Measurements from ENCODE around the gene NMT1. TPM values are rescaled to one million over a fixed set of nuclear protein-coding genes. Genes with fewer than 3 reads are reported as not detected.
A peak's percentile ranks its signal among the peaks of the same experiment; 100 is the strongest.

NMT1 gene
- total and polyA plus RNA-seq, 2 experiments from 2014 or later, result 95.6 to 298 TPM

DNA sequence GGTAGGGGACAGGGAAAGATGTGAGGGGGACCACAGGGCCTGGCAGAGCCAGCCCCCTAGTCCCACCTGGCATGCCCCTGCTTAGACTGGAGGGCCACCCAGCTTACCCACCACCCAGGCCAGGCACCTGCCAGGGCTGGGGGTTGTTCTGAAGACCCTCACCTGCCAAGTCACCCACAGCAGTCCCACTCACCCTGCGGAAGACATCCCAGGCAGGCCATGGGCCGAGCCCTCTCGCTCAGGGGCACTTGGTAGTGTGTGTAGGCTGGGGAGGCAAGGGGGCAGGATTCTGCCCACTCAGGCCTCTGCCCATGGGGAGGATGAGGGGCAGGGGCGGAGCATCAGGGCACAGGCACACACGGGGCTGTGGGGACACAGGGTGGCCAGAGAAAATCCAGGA, 67.2 kb downstream of the NMT1 start:
- no peaks in the 10 kb centered on the region for H3K27me3 ChIP-seq (ENCODE audit: insufficient read depth)
- ATAC-seq, result no peak
- peak overlapping the region; percentile 83; the same call in 1 of the 2 replicates for H3K27ac Mint-ChIP-seq

More for the DNA sequence above, 67.2 kb downstream of the NMT1 start:
- Histone ChIP-seq H3K27ac (ENCODE audit: low read depth) (0 out of 2 replicates have a peak overlapping the region, but pooled peaks have one; percentile 14), H3K9me2 (ENCODE audit: insufficient read depth) (no peaks in the 10 kb centered on the region), H3F3A (replicated peaks; ENCODE audit: low read depth) (peaks cover 4% of the 10 kb centered on the region; the same call in 1 of the 2 replicates), H3K4me2 (no peak overlapping the region), H2AFZ (no peak overlapping the region), H3K4me1 (ENCODE audit: insufficient read depth) (no peaks in the 10 kb centered on the region), H3K4me3 (no peak overlapping the region), H4K20me1 (replicated peaks; ENCODE audit: insufficient read depth) (no peaks in the 10 kb centered on the region; the same call in 1 of the 2 replicates), H3K79me2 (replicated peaks; ENCODE audit: insufficient read depth) (no peaks in the 10 kb centered on the region), H3K36me3 (ENCODE audit: insufficient read depth) (no peaks in the 10 kb centered on the region)
- DNase-seq (ENCODE audit: low spot score), result no peak
- TF ChIP-seq STAT1 (IDR thresholded peaks at IDR 0.05; ENCODE audit: unreplicated experiment), result no peak
- TF ChIP-seq ZNF114 (CRISPR knock-in tag; IDR thresholded peaks at IDR 0.05), result no peak
- no peak for TF ChIP-seq CREB1 (CRISPR knock-in tag; IDR thresholded peaks at IDR 0.05; ENCODE audit: low read depth)
- no peak for TF ChIP-seq NANOG (IDR thresholded peaks at IDR 0.05; ENCODE audit: borderline replicate concordance)
- TF ChIP-seq ZNF462 (CRISPR knock-in tag; IDR thresholded peaks at IDR 0.05), result no peak
- TF ChIP-seq EZH2phosphoT487 (IDR thresholded peaks at IDR 0.05; ENCODE audit: unreplicated experiment), result no peak
- TF ChIP-seq EZH2 (IDR thresholded peaks at IDR 0.05; ENCODE audit: low read depth, unreplicated experiment), result no peak
- no peak for TF ChIP-seq ZNF331 (CRISPR knock-in tag; IDR thresholded peaks at IDR 0.05; ENCODE audit: low read depth)
- TF ChIP-seq JUNB (IDR thresholded peaks at IDR 0.05; ENCODE audit: unreplicated experiment), result no peak
- TF ChIP-seq, protein P1, sequence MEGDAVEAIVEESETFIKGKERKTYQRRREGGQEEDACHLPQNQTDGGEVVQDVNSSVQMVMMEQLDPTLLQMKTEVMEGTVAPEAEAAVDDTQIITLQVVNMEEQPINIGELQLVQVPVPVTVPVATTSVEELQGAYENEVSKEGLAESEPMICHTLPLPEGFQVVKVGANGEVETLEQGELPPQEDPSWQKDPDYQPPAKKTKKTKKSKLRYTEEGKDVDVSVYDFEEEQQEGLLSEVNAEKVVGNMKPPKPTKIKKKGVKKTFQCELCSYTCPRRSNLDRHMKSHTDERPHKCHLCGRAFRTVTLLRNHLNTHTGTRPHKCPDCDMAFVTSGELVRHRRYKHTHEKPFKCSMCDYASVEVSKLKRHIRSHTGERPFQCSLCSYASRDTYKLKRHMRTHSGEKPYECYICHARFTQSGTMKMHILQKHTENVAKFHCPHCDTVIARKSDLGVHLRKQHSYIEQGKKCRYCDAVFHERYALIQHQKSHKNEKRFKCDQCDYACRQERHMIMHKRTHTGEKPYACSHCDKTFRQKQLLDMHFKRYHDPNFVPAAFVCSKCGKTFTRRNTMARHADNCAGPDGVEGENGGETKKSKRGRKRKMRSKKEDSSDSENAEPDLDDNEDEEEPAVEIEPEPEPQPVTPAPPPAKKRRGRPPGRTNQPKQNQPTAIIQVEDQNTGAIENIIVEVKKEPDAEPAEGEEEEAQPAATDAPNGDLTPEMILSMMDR (conservative IDR thresholded peaks at IDR 0.05; ENCODE audit: low read depth in 2 of 2), result no peak
- TF ChIP-seq POLR2AphosphoS5 (IDR thresholded peaks at IDR 0.05; ENCODE audit: low read depth), result no peak
- TF ChIP-seq ETS1 (IDR thresholded peaks at IDR 0.05), result no peak
- TF ChIP-seq REST (IDR thresholded peaks at IDR 0.05; ENCODE audit: unreplicated experiment), result no peak
- H3K4me1 Mint-ChIP-seq, result peaks cover 11% of the 10 kb centered on the region
- H3K27me3 Mint-ChIP-seq (ENCODE audit: insufficient read depth, low read depth, poor library complexity), result peaks cover 29% of the 10 kb centered on the region
- H3K36me3 Mint-ChIP-seq (ENCODE audit: low read depth), result no peaks in the 10 kb centered on the region
- no peaks in the 10 kb centered on the region for H3K9me3 Mint-ChIP-seq
- H3K4me3 Mint-ChIP-seq, result no peak overlapping the region
